GM23248 (cell line): ENCODE data around the gene TACR2. TPM values are rescaled to one million over a fixed set of nuclear protein-coding genes. Genes with fewer than 3 reads are reported as not detected.

Experiments
- DNase-seq: peaks from one replicate; pipeline ENCODE4 v3.0.0-alpha.2; 2015
- H2AFZ ChIP-seq: fragments of 200-600 bp; sonication (generic); 2 replicates; pipeline ENCODE4 v1.6.1; 2016; ENCODE audit warnings: antibody characterized with exemption
- H3F3A ChIP-seq: fragments of 200-600 bp; sonication (generic); 2 replicates; pipeline ENCODE4 v1.6.1; 2016; ENCODE audit warnings: mild to moderate bottlenecking, antibody characterized with exemption, mixed run types; ENCODE audit not compliant: insufficient read depth
- H3K27ac ChIP-seq: fragments of 200-600 bp; sonication (generic); 2 replicates; pipeline ENCODE4 v1.5.1; 2016; ENCODE audit warnings: mild to moderate bottlenecking
- H3K27me3 ChIP-seq: fragments of 200-600 bp; sonication (generic); replicated peaks from 2 replicates; pipeline ENCODE4 v1.6.1; 2016; ENCODE audit warnings: mild to moderate bottlenecking; ENCODE audit not compliant: insufficient read depth
- H3K36me3 ChIP-seq: fragments of 200-600 bp; sonication (generic); 2 replicates; pipeline ENCODE4 v1.6.1; 2016; ENCODE audit warnings: low read depth, mild to moderate bottlenecking
- H3K4me1 ChIP-seq: fragments of 200-600 bp; sonication (generic); 2 replicates; pipeline ENCODE4 v1.6.1; 2016; ENCODE audit warnings: mild to moderate bottlenecking; ENCODE audit not compliant: insufficient read depth
- H3K4me2 ChIP-seq: fragments of 200-600 bp; sonication (generic); one replicate; pipeline ENCODE4 v1.6.1; 2016; ENCODE audit warnings: mild to moderate bottlenecking; ENCODE audit not compliant: unreplicated experiment
- H3K4me3 ChIP-seq: fragments of 200-600 bp; sonication (generic); 2 replicates; pipeline ENCODE4 v1.5.1; 2016; ENCODE audit warnings: mild to moderate bottlenecking
- H3K79me2 ChIP-seq: fragments of 200-600 bp; sonication (generic); 2 replicates; pipeline ENCODE4 v1.6.1; 2016; ENCODE audit warnings: mild to moderate bottlenecking; ENCODE audit not compliant: insufficient read depth
- H3K9ac ChIP-seq: fragments of 200-600 bp; sonication (generic); 2 replicates; pipeline ENCODE4 v1.6.1; 2016; ENCODE audit warnings: mild to moderate bottlenecking
- H3K9me2 ChIP-seq: fragments of 200-600 bp; sonication (generic); 2 replicates; pipeline ENCODE4 v1.6.1; 2016; ENCODE audit warnings: mixed run types, mild to moderate bottlenecking, moderate library complexity; ENCODE audit not compliant: insufficient read depth
- H3K9me3 ChIP-seq: fragments of 200-600 bp; sonication (generic); one replicate; pipeline ENCODE4 v1.6.1; 2017; ENCODE audit warnings: low read depth
- H4K20me1 ChIP-seq: fragments of 200-600 bp; sonication (generic); 2 replicates; pipeline ENCODE4 v1.6.0; 2016; ENCODE audit not compliant: insufficient read depth
- EZH2 ChIP-seq: fragments of 200-600 bp; sonication (generic); IDR thresholded peaks from 2 replicates; pipeline ENCODE4 v1.6.1; 2018; ENCODE audit warnings: antibody characterized with exemption, mild to moderate bottlenecking; ENCODE audit not compliant: insufficient read depth, poor library complexity, severe bottlenecking
- EZH2phosphoT487 ChIP-seq: fragments of 200-600 bp; sonication (generic); IDR thresholded peaks from 2 replicates; pipeline ENCODE4 v1.6.1; 2018; ENCODE audit warnings: antibody characterized with exemption, moderate library complexity, mild to moderate bottlenecking, low read depth; ENCODE audit not compliant: insufficient read depth
- WGBS, 2 experiments: methylation state at CpG; one replicate each; pipeline ENCODE4 v1.1.6; 2015 to 2017; ENCODE audit warnings: low lambda C conversion rate in 2 of 2, low coverage in 1 of 2; ENCODE audit errors: missing lambda C conversion rate in 2 of 2; 5-methylcytosine and 5-hydroxymethylcytosine counted together
- in situ Hi-C: fragments of 300-500 bp; cut with MboI; formaldehyde crosslinking; loops from 2 replicates; pipeline ENCODE4 v1.15.0; 2020
- polyA plus RNA-seq: library from polyadenylated mRNA; unstranded; fragments of >200 nt; fragmentation: Nextera tagmentation; extraction: Ambion mirVana; gene quantifications from 2 replicates; pipeline ENCODE4 v1.2.1, GENCODE V29; 2016
- total RNA-seq: library from RNA; depleted of rRNA; stranded (reverse); fragments of >200 nt; shearing (Covaris generic); gene quantifications from 2 replicates; pipeline ENCODE4 v1.2.3, GENCODE V29; 2014

Gene TACR2
- total and polyA plus RNA-seq, 2 experiments from 2014 or later, result 0.24 to 0.54 TPM

- Histone ChIP-seq H3K27ac (no peak overlapping the region), H3K9me3 (no peaks in the 10 kb centered on the region), H3K4me2 (no peak overlapping the region), H3K9ac (no peak overlapping the region), H3K79me2 (peaks cover 41% of the 10 kb centered on the region), H3K27me3 (no peaks in the 10 kb centered on the region), H3F3A (peaks cover 22% of the 10 kb centered on the region), H3K9me2 (no peaks in the 10 kb centered on the region), H3K36me3 (peaks cover 31% of the 10 kb centered on the region), H3K4me1 (peaks cover 20% of the 10 kb centered on the region), H2AFZ (no peak overlapping the region), H4K20me1 (no peaks in the 10 kb centered on the region), H3K4me3 (no peak overlapping the region)
- DNase-seq, result no peak
- 96 to 100% methylated on average over 2 of the region's 2 CpGs for WGBS, 2 experiments
- TF ChIP-seq EZH2 (no peak), EZH2phosphoT487 (no peak)
- in situ Hi-C loops, result no loop called here
These were observed 41.8 kb downstream of the TACR2 start for GRCh38 chr10:69374931-69375306.

- H3K9ac ChIP-seq, result no peak overlapping the region
- H2AFZ ChIP-seq, result no peak overlapping the region
- 92 to 93% methylated on average over 13 of the region's 13 CpGs for WGBS, 2 experiments
- peaks cover 20% of the 10 kb centered on the region for H3K4me1 ChIP-seq
- no peaks in the 10 kb centered on the region for H3K9me3 ChIP-seq
- no peak overlapping the region for H3K4me3 ChIP-seq
- H4K20me1 ChIP-seq, result no peaks in the 10 kb centered on the region
- H3K79me2 ChIP-seq, result peaks cover 41% of the 10 kb centered on the region
- no peak overlapping the region for H3K27ac ChIP-seq
- peaks cover 34% of the 10 kb centered on the region for H3K36me3 ChIP-seq
- no peak overlapping the region for H3K4me2 ChIP-seq
- no peak for TF ChIP-seq EZH2
- TF ChIP-seq EZH2phosphoT487, result no peak
- in situ Hi-C loops, result no loop called here
- H3K9me2 ChIP-seq, result no peaks in the 10 kb centered on the region
- H3F3A ChIP-seq, result peaks cover 22% of the 10 kb centered on the region
- no peak for DNase-seq
- H3K27me3 ChIP-seq, result no peaks in the 10 kb centered on the region
These were observed 42.5 kb downstream of the TACR2 start for GRCh38 chr10:69374242-69374641.

- H3K27me3 ChIP-seq, result no peaks in the 10 kb centered on the region
- DNase-seq, result peak; percentile 61
- no peaks in the 10 kb centered on the region for H3K9me3 ChIP-seq
- H3K27ac ChIP-seq, result peak overlapping the region; percentile 69
- no peak overlapping the region for H3K4me2 ChIP-seq
- peaks cover 37% of the 10 kb centered on the region for H3K79me2 ChIP-seq
- TF ChIP-seq EZH2phosphoT487 (no peak), EZH2 (no peak)
- no peaks in the 10 kb centered on the region for H4K20me1 ChIP-seq
- WGBS, 2 experiments, result 69 to 72% methylated on average over 9 of the region's 9 CpGs
- H2AFZ ChIP-seq, result no peak overlapping the region
- H3K9ac ChIP-seq, result no peak overlapping the region
- peaks cover 22% of the 10 kb centered on the region for H3F3A ChIP-seq
- peaks cover 27% of the 10 kb centered on the region for H3K36me3 ChIP-seq
- no peak overlapping the region for H3K4me3 ChIP-seq
- H3K4me1 ChIP-seq, result peaks cover 20% of the 10 kb centered on the region
- no peaks in the 10 kb centered on the region for H3K9me2 ChIP-seq
- in situ Hi-C loops, result no loop called here
These were observed 44.4 kb downstream of the TACR2 start for GRCh38 chr10:69372126-69372980.

GRCh38 chr10:69367469-69367868, 49.2 kb downstream of the TACR2 start:
- no peak for DNase-seq
- Histone ChIP-seq H3K4me3 (no peak overlapping the region), H3F3A (peaks cover 18% of the 10 kb centered on the region), H3K9me3 (no peaks in the 10 kb centered on the region), H3K79me2 (peaks cover 43% of the 10 kb centered on the region), H3K4me2 (no peak overlapping the region), H3K27ac (no peak overlapping the region), H3K27me3 (no peaks in the 10 kb centered on the region), H2AFZ (no peak overlapping the region), H3K9ac (no peak overlapping the region), H3K9me2 (no peaks in the 10 kb centered on the region), H4K20me1 (no peaks in the 10 kb centered on the region), H3K36me3 (peaks cover 31% of the 10 kb centered on the region), H3K4me1 (peaks cover 16% of the 10 kb centered on the region)
- no peak for TF ChIP-seq EZH2phosphoT487
- TF ChIP-seq EZH2, result no peak
- WGBS, 2 experiments, result 84 to 89% methylated on average over 4 of the region's 4 CpGs
- in situ Hi-C loops, result no loop called here
